Activated T-helper 1 cell treated with anti-CD3 and anti-CD28 coated beads, Interleukin-2, amount 50 U/mL, for 16 hours (primary cell): ENCODE measurements around the gene CCNL1.
"Not testable (repeated sequence)": the region's sequence is repeated elsewhere in the genome, so short reads cannot be mapped to it uniquely, and the experiment has no call there.

Experiments
- DNase-seq, 2 donors: peaks; one replicate each; pipeline ENCODE4 v3.0.0-alpha.2; 2020; ENCODE audit warnings: low read depth in 1 of 2, low spot score in 1 of 2

The CCNL1 gene

GRCh38 chr3:157159762-157160657, at the start of gene CCNL1:
Gene CCNL1 (minus strand): TSS chr3:157160147. CDS start chr3:157160094, 53 bp downstream.
- DNase-seq = peak; percentile 93

GRCh38 chr3:157204880-157205279, 44.9 kb upstream of the CCNL1 start:
- no peak for DNase-seq

GRCh38 chr3:157204431-157204830, 44.5 kb upstream of the CCNL1 start:
- no peak for DNase-seq

- DNase-seq = no peak
Measured at GRCh38 chr3:157201648-157202278, 41.8 kb upstream of the CCNL1 start.

- no peak for DNase-seq
Measured at GRCh38 chr3:157199841-157200240, 39.9 kb upstream of the CCNL1 start.

GRCh38 chr3:157195965-157196364, 36.0 kb upstream of the CCNL1 start:
- DNase-seq = no peak

- not testable (repeated sequence) for DNase-seq
Measured at GRCh38 chr3:157191149-157191548, 31.2 kb upstream of the CCNL1 start.

GRCh38 chr3:157190380-157190872, 30.5 kb upstream of the CCNL1 start:
- no peak for DNase-seq

- no peak for DNase-seq
Measured at GRCh38 chr3:157188391-157188790, 28.4 kb upstream of the CCNL1 start.

GRCh38 chr3:157182879-157183278, 22.9 kb upstream of the CCNL1 start:
- no peak for DNase-seq

GRCh38 chr3:157180262-157180661, 20.3 kb upstream of the CCNL1 start:
- DNase-seq = no peak

- no peak for DNase-seq
Measured at GRCh38 chr3:157179365-157179803, 19.4 kb upstream of the CCNL1 start.

- DNase-seq = not testable (repeated sequence)
Measured at GRCh38 chr3:157178503-157179364, 18.8 kb upstream of the CCNL1 start.

GRCh38 chr3:157177801-157178453, 18.0 kb upstream of the CCNL1 start:
- not testable (repeated sequence) for DNase-seq

- DNase-seq = no peak
Measured at GRCh38 chr3:157176934-157177333, 17.0 kb upstream of the CCNL1 start.

GRCh38 chr3:157175691-157176507, 16.0 kb upstream of the CCNL1 start:
- DNase-seq = no peak

GRCh38 chr3:157174649-157175498, 14.9 kb upstream of the CCNL1 start:
- peak; percentile 94 to 97 for DNase-seq

GRCh38 chr3:157174290-157174648, 14.3 kb upstream of the CCNL1 start:
- DNase-seq = no peak

- not testable (repeated sequence) for DNase-seq
Measured at GRCh38 chr3:157173343-157173742, 13.4 kb upstream of the CCNL1 start.
